Mesenteric fat pad (tissue), 1 donor: ENCODE measurements around the gene PTPN3. TPM values are rescaled to one million over a fixed set of nuclear protein-coding genes. Genes with fewer than 3 reads are reported as not detected.
"Not testable (repeated sequence)": the region's sequence is repeated elsewhere in the genome, so short reads cannot be mapped to it uniquely, and the experiment has no call there.

Source experiments
- DNase-seq: peaks from one replicate; pipeline ENCODE4 v3.0.0-alpha.2; 2020; ENCODE audit warnings: low spot score
- total RNA-seq: library from RNA; stranded (reverse); fragmentation: NEBNext Ultra II Directional; extraction: Animal tissue kit (Norgen Biotek cat#: 25700); gene quantifications from one replicate; pipeline ENCODE4 v1.2.1, GENCODE V29; 2021
- donor health status: DM: yes; HTN: yes; CAD: no.

Gene PTPN3
- total RNA-seq, 1 donor from 2014 or later, result 6.3 TPM

DNA sequence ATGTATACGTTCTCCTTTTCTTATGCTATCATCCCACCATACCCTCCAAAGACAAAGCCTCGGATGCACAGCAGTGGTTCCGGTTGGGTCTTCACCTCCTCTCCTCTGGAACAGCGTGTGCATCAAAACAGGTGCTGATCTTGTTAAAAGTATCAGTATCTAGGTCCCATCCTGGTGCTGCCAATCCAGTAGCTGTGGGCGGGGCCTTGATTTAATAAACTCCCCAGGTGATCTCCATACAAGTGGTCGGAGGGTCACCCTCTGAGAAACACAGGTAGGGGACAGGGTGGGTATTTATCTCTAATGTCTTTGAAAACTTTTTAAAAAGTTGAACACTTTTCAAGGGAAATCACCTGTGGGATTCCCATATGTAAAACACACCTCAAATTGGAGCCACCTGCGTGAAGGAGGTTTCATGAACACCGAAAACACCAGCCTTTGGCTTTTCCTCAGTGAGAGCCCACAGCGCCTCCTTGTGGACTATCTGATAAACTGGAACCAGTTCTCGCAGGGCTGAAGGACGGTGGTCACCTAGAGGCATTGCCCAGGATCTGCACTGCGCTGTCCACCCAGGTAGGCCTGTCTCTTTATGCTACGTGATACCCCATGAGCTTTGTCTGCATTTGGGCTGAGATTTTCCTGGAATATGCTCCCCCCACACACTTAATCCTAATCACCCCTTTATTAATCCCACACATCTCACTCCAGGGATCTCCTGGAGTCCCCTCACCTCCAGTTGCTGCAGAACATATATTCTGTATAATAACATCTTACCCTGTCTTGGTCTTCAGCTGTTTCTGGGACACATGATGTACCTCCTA, 96.7 kb downstream of the PTPN3 start:
- DNase-seq, result no peak

DNA sequence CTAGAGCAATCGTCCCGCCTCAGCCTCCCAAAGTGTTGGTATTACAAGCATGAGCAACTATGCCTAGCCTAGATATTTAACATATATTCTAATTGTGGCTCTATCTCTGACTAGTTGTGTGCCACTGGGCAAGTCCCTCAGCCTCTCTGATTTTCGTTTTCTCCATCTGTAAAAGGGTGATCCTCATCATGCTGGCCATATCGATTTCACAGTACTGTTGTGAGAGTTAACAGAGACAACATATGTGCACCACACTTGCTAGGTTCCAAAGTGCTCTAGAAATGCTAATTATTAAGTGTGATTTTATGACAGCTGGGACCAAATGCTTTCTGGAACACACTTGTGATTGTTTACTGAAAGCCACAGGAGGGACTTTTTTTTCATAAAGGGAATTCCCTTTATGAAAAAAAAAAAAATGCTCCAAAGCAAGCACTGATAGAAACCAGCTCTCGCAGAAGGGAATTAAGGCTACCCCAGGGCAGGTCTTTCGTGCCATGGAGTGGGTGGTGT, 98.8 kb downstream of the PTPN3 start:
- DNase-seq, result no peak

DNA sequence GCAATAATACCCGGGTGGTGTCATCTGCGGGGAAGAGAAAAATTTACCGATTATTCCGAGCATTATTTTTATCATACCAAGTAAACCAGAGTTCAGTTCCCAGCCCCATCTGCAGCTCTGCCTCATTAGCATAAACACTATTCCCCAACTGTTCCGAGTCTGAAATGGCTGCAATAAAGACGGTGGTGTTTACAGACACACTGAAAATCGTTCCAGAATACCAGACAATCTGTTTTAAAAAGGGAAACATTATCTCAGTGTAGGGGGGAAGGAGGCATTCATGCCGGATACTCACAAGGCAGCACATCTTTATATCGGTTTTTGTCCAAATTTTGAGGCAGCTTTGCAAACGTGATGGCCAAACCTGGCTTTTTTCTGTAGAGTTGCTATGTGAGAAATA, 106.9 kb downstream of the PTPN3 start:
- no peak for DNase-seq

DNA sequence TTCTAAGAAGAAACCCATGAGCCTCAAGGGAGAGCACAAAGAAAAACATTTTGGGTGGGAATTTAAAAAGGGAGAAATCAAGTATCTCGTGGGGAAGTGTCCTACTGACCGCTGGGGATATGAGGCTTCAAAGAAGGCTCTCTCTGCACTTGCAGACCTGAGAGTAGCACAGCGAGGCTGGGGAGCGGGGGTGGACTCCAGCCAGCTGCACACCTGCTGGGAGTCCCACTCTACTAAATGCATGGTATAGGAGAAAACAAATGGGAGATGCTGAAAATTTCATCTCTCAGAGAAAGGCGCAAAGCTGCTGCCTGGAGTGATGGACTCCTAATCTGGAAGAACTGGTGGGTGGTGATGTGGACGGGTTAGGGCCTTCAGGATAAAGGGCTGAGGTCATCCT, 110.3 kb downstream of the PTPN3 start:
- DNase-seq, result no peak

DNA sequence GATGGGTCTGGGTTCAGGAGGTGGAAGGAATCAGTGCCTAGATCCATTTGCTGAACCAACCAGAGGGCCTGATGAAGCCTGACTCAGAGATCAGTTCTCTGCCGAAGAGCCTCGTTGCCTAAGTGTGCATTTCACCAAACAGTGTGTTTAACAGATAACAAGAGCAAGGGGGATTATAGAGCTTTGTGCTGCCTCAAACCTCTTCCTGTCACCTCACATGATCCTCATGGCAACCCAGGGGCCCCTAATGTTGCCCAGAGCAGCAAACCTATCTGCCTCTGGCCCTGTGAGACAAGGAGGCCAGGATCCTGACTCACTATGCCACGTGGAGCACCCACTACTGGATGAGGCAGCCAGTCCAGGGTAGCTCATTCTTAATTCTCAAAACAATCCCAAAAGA, 110.9 kb downstream of the PTPN3 start:
- DNase-seq, result no peak

DNA sequence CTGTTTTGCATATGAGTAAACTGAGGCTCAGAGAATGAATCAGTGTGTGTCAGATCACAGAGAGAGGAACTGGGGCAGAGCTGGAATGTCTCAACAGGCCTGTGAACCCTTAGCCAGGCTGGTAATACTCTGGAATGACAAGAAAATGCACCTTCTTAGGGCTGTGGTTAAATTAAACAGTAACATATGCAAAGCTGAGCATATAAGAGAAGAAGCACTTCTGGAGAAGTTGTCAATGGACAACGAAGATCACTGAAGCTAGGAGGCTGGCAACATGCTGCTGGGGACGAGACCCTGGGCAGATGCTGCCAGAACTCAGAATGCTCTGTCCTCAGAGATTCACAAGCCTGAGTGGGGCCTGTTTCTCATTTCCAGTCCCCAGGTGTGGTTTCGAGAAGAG, 112.6 kb downstream of the PTPN3 start:
- DNase-seq, result no peak

DNA sequence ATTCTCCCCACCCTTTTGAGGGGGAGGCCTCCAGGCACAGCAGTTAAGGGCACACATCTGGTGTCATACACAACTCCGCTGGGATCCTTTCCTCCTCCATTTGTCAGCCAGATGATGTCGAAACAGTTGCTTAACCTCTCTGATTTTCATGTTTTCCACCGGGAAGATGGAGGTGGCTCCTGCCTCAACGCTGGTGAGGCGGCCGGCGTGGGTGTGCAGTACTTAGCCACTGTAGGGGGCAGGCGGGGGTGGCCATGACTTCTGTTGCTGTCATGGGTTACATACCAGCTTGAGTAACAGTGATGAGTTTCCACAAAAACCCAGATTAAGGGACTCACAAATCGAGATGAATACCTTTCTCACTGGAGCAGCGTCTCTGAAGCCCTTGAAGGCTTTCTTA, 114.2 kb downstream of the PTPN3 start:
- DNase-seq, result no peak

DNA sequence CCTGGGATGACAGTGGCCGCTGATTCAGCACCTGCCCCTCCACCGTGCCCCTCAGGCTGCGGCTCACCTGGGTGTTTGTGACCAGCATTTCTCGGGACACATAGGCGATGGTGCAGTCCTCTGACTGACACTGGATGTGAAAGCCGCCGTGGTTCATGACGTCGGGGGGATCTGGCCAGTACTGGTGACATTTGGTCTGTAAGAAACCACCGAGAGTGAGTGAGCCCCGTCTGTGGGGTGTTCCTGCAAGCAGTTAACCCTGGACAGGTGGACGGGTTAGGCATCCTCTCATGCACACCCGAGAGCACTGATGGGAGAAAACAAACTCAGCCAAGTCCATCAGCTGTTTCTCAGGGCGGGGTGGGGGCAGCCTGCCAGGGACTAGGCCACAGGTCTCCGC, 114.8 kb downstream of the PTPN3 start:
- DNase-seq, result no peak

DNA sequence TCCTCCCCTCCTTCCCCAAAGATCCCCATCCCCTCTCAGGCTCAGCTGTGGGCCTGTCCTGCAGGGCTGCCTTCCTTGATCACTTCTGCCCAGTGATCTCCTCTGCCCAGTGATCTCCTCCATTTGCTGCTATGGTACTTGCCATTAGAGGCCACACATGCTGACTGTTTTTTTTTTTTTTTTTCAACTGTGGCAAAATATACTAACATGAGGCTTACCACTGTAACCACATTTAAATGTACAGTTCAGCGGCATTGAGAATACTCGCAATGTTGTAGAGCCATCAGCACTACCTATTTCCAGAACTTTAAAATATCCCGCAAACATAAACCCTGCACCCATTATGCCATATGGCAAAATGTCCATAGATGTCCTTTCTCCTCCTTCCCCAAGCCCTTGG, 115.5 kb downstream of the PTPN3 start:
- no peak for DNase-seq

DNA sequence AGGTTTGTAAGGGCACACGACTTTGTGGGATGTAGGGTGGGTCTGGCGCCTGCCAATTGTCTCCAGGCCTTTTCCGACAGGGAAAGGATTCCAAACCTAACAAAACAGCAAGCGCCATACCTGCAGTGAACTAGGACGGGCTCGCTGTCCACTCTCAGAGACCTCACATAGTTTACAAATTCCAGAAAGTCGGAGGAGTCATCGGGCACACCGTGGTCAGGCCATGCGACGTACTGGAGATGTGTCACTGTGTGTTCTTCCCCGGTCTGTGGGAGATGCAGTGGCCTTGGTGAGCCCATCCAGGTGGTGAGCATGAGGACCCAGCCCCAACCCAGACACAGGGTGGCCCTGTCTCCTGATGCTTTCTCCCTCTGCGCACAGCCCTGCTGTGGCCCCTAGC, 115.9 kb downstream of the PTPN3 start:
- DNase-seq, result no peak

DNA sequence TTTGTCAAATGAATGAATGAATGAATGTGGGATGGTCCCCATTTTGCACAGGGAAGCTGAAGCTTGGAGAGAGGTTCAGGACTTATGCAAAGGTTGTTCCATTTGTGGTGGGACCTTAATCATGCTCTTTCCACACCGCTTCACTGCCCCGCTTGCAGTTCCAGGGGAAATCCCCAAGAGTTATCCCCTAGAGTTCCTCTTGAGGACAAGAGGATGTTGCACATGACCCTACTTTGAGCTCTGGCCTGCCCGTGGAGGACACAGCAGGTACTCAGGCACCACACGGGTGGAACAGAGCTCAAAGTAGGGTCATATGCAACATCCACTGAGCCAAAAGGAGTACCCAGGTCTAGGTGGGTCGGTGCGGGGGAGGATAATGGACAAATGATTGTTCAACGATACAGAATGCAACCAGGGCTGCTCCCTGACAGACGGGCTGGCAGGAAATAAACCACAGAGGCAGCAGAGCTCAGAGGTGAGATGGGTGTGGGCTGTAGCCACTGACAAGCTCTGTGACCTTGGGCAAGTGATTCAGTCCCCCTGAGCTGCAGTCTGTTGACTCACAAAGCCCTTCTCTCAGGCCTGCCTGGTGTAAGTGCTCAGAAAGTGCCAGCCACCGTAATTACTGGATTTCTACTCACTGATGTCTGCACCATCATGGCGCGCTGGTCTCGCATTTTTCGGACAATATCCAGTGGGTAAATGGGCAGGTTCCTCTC, 116.9 kb downstream of the PTPN3 start:
- DNase-seq, result no peak

DNA sequence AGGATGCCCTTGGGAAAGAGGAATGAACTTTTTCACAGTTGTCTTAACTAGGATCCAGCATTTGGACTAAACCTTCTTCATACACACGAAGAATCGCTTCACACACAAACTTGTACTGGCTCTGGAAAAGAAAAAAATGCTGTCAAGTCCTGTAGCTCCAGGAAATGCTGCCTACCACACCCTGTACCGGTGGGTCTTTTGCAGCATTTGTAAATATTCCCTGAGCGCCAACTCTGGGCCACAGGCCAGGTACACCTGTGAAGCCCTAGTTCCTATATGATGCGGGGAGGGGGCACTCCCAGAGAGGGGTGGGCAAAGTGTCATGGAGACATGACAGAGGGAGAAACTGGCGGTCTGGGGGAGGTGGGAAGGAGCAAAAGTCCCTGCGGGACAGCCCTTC, 118.6 kb downstream of the PTPN3 start:
- DNase-seq, result no peak

DNA sequence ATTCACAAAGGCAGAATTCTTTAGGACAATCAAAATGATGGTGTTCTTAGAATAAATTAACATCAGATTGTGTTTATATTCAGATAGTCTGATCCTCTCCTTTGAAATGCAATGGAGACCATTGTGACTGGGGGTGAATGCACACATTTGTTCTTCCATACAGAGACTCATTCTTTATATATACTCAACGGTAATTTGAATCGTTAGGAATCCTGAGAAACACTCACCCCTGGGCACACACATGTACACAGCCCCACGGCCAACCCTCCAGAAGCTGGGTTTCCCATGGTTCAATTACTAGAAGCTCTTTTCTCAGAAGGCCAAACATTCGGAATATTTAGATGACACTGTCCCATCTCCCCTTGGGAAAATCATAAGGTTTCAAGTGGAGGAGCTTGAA, 119.8 kb downstream of the PTPN3 start:
- DNase-seq, result no peak

DNA sequence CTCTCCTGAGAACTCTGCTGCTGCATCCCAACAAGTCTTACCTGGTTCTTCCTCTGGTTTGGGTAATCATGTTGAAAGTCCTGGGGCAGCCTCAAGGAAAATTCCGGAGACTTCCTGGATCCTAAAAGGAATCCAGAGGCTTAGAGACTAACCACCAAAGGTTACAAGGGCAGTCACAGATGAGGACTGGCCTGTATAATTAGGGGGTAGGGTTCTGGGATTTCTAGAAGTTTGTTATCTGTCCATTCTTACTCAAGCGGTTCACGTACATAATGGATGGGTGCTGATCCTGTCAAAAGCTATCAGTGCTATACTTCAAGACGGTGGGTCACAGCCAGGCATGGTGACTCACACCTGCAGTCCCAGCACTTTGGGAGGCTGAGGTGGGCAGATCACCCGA, 125.9 kb downstream of the PTPN3 start:
- no peak for DNase-seq

DNA sequence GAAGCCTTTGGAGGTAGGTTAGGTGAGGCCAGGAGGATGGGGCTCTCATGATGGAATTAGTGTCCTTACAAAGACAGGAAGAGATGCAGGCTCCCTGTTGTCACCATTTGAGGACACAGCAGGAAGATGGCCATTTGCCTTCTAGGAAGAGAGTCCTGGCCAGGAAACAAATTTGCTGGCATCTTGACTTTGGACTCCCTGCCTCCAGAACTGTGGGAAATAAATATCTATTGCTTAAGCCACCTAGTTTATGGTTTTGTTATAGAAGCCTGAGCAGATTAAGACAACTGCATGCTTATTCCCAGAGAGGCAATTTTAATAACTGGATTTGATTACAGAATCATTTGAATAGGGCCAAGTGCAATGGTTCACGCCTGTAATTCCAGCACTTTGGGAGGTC, 126.7 kb downstream of the PTPN3 start:
- no peak for DNase-seq

DNA sequence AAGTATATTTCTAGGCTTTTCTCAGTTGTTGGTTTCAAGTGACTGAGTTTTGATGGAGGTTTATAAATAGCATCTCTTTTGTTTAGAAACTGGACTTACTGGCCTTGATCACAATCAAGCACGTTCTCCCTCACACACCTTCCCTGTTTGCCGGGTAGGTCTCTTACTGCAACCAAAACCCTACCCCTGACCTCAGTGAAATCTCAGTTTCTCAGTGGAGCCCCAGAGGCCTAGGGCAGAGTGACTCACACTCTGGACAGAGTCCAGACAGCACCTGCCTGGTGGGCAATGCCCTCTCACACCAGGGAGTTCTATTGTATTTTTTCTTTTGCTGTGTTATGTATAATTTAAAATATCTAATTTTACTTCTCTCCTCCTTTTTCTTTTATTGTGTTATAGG, 128.8 kb downstream of the PTPN3 start:
- no peak for DNase-seq

DNA sequence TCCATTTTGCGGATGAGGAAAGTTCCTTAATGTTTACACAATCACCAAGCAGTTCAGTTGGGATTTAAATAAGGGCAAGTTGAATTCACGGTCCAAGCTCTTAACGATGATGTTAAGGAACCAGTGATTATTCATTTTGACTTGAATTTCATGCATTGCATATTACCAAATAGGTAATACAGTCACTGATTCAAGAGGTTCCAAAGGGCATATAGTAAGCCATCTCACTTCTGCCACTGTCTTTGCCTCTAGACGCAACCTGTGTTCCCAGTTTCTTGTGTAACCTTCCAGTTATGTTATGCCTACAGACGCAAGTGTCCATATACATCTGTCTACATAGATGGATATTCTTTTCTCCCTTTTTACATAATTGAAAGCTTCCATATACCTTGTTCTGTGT, 137.3 kb downstream of the PTPN3 start:
- no peak for DNase-seq

DNA sequence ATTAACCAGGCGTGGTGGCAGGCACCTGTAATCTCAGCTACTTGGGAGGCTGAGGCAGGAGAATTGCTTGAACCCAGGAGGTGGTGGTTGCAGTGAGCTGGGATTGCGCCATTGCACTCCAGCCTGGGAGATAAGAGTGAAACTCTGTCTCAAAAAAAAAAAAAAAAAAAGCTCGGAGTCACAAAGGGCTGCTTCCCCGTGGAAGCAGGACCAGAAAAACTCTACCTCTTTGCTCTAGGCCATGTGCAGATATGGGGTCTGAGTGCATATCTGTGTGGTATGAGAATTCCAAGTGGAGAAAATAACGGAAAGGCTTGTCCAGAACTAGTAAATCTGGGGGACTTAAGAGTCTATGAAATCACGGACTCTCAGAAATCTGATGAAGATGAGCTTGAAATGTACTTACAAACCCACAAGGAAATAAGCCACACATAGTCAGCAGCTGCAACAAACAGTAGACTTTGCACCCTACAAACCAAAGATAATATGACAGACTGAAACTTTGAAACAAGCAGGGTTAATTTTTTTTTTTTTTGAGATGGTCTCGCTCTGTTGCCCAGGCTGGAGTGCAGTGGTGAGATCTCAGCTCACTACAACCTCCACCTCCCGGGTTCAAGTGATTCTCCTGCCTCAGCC, 139.0 kb downstream of the PTPN3 start:
- not testable (repeated sequence) for DNase-seq

DNA sequence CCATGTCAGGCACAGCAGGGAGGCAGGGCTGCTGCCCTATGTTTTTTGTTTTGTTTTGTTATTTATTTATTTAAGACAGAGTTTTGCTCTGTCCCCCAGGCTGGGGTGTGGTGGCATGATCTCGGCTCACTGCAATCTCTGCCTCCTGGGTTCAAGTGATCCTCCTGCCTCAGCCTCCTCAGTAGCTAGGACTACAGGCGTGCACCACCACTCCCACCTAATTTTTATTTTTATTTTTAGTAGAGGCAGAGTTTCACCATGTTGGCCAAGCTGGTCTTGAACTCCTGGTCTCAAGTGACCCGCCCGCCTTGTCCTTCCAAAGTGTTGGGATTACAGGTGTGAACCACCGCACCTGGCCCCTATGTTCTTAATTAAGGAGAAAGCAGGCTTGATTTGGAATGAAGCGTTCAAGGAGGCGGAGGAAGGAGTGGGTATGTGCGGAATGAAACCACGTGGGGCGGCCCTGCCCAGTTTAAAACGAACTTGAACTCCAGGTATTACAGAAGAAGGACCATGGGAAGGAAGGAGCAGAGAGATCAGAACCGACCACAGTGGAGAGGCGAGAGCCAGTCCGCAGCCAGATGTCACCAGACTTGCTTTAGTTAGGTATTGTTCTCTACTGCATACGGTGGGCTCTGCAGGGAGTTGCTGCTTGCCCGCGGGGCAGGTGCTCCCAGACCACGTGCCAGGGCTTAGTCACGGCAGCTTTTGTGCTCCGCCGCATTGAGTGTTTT, 142.4 kb downstream of the PTPN3 start:
- DNase-seq, result peak; percentile 53

DNA sequence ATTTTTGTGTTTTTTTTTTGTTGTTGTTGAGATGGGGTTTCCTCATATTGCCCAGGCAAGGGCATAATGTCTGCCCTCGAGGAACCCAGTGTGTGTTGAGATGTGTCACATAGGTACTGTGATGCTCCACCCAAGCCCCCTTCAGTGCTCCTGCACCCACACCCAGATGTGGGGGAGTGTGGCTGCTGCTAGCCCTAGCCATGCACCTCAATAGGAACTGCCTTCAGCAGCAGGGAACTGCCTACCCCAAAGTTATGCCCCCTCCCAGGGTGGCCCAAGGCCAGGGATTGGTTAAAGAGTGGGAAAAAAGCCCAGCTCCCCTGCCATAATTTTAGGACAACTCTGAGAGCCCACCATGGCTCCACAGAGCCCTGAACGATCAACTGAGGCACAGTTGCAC, 143.9 kb downstream of the PTPN3 start:
- peak; percentile 55 for DNase-seq

DNA sequence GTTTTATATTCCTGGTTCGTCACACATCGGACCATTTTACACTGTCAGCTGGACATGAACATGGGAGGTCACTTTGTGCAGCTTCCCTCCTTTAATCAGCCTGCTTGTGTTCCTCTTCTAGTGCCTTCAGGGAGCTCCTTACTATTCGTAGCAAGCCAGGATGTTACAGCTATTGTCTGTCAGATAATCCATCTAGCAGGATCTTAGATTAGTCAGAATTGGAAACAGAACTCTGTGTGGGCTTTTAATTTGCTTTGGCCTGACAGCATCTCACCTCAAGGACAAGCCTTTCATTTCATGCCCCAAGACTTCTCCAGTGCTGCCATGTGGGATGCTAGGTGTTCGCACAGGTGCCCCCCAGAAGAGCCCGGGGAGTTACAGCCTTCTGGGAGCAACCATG, 147.1 kb downstream of the PTPN3 start:
- DNase-seq, result peak; percentile 2
